ENCODE measurements around the gene CARD14.

- TF ChIP-seq CTCF (conservative IDR thresholded peaks at IDR 0.05; ENCODE audit: low read depth in 2 of 2) (no peak), EZH2phosphoT487 (IDR thresholded peaks at IDR 0.05; ENCODE audit: unreplicated experiment) (no peak), CREB1 (CRISPR knock-in tag; IDR thresholded peaks at IDR 0.05; ENCODE audit: low read depth) (no peak), EZH2 (IDR thresholded peaks at IDR 0.05; ENCODE audit: low read depth, unreplicated experiment) (no peak), POLR2AphosphoS5 (IDR thresholded peaks at IDR 0.05; ENCODE audit: low read depth) (no peak), ETS1 (IDR thresholded peaks at IDR 0.05) (no peak), ZNF114 (CRISPR knock-in tag; IDR thresholded peaks at IDR 0.05) (no peak), STAT1 (IDR thresholded peaks at IDR 0.05; ENCODE audit: unreplicated experiment) (no peak), JUNB (IDR thresholded peaks at IDR 0.05; ENCODE audit: unreplicated experiment) (no peak), ZNF331 (CRISPR knock-in tag; IDR thresholded peaks at IDR 0.05; ENCODE audit: low read depth) (no peak)
- TF ChIP-seq, protein P1, sequence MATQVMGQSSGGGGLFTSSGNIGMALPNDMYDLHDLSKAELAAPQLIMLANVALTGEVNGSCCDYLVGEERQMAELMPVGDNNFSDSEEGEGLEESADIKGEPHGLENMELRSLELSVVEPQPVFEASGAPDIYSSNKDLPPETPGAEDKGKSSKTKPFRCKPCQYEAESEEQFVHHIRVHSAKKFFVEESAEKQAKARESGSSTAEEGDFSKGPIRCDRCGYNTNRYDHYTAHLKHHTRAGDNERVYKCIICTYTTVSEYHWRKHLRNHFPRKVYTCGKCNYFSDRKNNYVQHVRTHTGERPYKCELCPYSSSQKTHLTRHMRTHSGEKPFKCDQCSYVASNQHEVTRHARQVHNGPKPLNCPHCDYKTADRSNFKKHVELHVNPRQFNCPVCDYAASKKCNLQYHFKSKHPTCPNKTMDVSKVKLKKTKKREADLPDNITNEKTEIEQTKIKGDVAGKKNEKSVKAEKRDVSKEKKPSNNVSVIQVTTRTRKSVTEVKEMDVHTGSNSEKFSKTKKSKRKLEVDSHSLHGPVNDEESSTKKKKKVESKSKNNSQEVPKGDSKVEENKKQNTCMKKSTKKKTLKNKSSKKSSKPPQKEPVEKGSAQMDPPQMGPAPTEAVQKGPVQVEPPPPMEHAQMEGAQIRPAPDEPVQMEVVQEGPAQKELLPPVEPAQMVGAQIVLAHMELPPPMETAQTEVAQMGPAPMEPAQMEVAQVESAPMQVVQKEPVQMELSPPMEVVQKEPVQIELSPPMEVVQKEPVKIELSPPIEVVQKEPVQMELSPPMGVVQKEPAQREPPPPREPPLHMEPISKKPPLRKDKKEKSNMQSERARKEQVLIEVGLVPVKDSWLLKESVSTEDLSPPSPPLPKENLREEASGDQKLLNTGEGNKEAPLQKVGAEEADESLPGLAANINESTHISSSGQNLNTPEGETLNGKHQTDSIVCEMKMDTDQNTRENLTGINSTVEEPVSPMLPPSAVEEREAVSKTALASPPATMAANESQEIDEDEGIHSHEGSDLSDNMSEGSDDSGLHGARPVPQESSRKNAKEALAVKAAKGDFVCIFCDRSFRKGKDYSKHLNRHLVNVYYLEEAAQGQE (IDR thresholded peaks at IDR 0.05; ENCODE audit: unreplicated experiment) = no peak
Measured at GRCh38 chr17:80212109-80212508, 42.3 kb downstream of the CARD14 start.
